Glomerular visceral epithelial cell (primary cell): ENCODE data around the gene TM7SF2.
A peak's percentile ranks its signal among the peaks of the same experiment; 100 is the strongest.
"Not testable (repeated sequence)": the region's sequence is repeated elsewhere in the genome, so short reads cannot be mapped to it uniquely, and the experiment has no call there.

Experiments
- DNase-seq: peaks from one replicate; pipeline ENCODE4 v3.0.0-alpha.2; 2016; ENCODE audit errors: extremely low spot score

TM7SF2 gene

GRCh38 chr11:65129649-65130441, 18.2 kb downstream of the TM7SF2 start:
- no peak for DNase-seq

GRCh38 chr11:65130631-65131416, 19.2 kb downstream of the TM7SF2 start:
- DNase-seq: no peak

- no peak for DNase-seq
These were observed 19.7 kb downstream of the TM7SF2 start for GRCh38 chr11:65131417-65131776.

DNA sequence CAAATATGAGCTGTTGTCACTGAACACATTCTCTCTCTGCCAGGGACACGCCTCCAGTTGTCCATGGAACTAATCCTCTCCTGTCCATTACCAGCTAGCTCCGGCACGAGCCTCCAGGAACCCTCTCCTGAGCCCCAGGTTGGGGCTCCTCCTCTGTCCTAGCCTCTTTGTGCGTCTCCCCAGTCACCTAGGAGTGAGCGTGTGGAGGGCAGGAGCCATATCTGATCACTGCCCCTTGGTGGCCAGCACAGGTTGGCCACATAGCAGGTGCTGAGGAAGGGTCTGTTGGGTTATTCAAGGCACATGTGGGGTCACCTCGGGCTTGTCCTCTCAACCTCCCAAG, 20.2 kb downstream of the TM7SF2 start:
- no peak for DNase-seq

DNA sequence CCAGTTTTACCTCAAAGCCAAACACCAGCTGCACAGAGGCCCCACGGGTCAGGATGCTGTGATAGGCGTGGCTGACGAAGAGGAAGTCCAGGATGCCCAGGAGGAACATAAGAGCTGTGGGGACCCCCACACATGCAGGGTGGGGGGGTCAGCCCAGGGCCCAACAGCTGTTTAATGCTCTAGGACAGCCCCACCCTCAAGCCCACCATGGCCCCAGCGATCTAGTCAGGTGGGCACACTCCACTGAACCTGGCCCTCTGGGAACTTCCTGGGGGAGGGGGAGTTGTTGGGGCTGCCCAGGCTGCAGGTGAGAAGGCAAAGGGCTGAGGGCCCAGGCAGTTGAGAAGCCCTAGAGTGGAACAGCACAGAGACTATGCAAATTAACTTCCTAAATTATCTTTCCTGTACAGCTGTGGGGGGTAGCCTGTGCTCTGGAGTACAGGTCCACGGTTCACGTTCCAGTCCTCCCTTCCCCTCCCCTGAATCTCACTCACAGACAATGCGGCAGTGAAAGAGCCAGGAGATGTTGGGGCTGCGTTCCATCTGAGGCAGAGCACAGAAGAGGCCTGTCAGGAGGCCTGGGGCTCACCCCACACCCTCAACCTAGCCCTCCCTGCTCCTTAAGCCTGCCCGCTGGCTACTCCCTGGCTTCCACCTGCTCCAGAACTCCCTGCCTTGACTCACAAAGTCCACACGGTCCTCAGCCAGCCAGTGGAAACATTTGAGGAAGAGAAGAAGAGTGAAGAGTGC, 20.7 kb downstream of the TM7SF2 start:
- DNase-seq: no peak

- peak; percentile 48 for DNase-seq
These were observed 21.5 kb downstream of the TM7SF2 start for GRCh38 chr11:65132988-65133700.

GRCh38 chr11:65133724-65134123, 22.1 kb downstream of the TM7SF2 start:
- DNase-seq: no peak

DNA sequence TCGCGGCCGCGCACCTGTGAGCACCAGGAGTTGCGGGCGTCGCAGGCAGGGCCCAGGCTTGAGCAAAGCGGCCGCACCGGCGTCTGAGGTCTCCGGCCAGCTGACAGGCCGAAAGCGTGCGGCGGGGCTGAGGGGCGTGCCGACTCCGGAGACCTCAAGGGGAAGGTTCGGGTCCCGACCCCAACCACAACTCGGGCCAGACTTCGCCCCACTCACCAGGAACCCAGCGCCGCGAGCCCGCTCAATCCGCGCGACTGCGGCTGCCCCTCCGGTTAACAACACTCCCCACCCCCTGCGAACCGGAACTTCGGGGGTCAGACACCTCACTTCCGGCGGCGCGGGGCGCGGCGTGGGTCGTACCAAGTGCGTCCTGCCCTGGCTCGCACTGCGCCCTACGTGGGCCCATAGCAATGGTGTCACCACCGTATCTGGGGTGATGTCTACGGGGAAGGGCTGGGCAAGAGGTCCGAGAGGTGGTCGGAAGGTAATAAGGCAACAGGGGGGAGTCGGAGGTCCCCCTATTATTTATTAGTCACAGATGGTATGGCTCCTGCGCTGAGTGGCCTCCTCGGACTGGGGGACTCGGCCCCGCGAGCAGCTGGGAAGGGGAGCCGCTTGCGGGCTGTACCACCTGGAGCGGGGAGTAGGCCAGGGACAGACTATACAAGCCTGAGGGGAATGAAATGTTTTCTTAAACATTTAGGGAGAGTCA, 22.7 kb downstream of the TM7SF2 start, which contains the start of gene SYVN1:
TSS of gene SYVN1 (minus strand) at position 280 of the 712 bp plus-strand sequence. CDS start 918 bp downstream, outside the sequence.
- peak; percentile 80 for DNase-seq

DNA sequence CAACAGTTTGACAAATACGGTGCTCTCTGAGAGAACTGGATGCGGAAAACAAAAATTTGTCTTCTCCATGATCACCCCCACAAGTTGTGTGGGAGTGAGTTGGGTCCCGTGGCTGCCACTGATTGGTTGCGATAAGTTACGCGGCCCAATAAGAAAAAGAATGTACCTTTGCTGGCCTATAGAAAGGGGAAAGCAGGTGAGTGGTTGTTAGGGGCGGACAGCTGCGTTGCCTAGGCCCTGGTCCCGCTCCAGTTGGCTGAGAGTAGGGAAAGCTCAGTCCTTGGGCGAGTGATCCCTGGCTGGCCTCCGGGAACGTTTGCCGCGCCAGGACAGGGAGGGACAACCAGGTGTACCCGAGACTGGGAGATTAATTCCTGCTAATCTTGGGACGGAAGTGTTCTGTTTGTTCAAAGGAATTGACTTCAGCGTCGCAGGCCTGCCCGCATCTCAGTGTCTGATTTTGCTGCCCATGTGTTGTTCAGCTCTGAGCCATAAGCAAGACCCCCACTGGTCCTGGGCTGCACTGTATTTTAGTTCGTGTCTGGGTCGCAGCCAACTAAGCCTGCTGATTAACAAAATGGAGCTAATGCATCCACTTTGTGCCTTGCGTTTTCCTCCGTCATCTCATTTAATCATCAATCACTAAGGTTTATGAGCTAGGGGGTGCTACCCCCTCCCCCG, 23.4 kb downstream of the TM7SF2 start:
- peak; percentile 95 for DNase-seq

- no peak for DNase-seq
These were observed 24.0 kb downstream of the TM7SF2 start for GRCh38 chr11:65135633-65136145.

DNA sequence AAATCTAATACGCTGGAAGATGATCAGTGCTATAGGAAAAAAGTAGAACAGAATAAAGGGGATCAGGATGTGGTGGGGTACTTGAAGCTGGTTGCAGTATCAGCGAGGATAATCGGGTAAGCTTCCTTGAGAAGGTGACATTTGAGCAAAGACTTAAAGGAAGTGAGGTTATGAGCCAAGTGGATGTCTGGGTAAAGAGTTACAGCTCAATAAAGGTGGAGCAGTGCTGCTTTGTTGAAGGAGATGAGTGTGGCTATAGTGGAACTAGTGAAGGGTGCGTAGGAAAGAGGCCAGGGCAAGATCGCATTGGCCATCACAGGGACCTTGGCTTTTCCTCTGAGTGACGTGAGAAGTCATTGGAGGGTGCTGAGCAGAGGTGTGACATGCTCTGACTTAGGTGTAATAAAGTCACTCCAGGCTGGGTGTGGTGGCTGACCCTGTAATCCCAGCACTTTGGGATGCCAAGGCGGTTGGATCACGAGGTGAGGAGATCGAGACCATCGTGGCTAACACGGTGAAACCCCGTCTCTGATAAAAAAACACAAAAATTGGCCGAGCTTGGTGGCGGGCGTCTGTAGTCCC, 24.9 kb downstream of the TM7SF2 start:
- no peak for DNase-seq

GRCh38 chr11:65141896-65142494, 30.3 kb downstream of the TM7SF2 start:
- no peak for DNase-seq

GRCh38 chr11:65147352-65148075, 35.8 kb downstream of the TM7SF2 start:
- no peak for DNase-seq

DNA sequence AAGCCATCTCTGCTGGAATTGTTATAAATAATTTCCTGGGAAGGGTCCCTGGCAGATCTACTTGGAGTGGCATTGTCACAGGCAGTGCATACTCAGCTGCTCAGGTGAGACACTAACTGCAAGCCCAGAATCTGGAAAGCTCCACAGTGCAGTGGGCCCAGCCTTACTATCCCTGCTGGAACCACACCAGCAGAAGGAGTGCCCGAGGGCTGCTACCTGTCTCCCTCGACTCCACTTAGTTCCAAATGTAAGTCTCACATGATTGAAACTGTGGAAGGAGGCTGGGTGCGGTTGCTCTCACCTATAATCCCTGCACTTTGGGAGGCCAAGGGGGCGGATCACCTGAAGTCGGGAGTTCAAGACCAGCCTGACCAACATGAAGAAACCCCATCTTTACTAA, 37.0 kb downstream of the TM7SF2 start:
- no peak for DNase-seq

DNA sequence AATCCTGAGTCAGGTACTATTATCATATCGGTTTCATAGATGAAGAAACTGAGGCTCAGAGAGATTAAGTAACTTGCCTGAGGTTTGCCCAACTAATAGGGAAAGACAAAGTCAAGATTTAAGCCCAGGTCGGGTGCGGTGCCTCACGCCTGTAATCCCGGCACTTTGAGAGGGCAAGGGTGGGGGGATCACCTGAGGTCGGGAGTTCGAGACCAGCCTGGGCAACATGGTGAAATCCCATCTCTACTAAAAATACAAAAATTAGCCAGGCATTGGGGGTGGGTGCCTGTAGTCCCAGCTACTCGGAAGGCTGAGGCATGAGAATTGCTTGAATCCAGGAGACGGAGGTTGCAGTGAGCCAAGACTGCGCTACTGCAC, 38.4 kb downstream of the TM7SF2 start:
- DNase-seq: not testable (repeated sequence)

DNA sequence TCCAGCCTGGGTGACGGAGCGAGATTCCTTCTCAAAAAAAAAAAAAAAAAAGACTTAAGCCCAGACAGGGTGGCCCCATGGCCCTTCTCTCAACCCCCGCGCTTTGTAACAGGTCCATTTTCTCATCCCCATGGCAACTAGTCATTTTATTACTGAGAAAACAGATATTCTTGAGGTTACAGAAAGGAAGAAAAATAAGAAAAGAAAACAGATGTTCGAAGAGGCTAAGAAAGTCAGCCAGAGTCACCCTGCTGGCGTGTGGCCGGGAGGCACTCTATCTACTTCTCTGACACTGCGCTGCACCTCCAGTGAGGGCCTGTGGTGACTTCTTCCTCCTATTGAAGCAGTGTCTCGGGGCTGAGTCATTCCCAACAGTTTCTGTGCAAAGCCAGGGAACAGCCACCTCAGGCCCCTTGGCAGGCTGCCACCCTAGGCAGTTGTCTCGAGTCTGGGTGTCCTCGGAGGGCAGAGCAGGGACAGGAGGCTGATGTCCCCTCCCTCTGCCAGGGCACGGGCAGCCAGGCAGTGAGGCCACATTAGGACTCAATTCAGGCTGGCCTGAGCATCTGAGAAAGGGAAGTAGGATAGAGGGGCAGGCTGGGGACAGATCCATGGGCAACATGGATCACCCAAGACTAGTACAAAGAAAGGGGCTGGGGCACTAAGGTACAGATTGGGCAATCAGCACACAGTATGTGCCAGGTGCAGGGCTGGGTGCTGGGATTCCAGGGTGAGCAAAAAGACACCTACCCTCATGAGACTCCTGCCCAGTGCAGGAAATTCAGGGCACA, 39.0 kb downstream of the TM7SF2 start:
- DNase-seq: peak; percentile 89

- no peak for DNase-seq
These were observed 39.7 kb downstream of the TM7SF2 start for GRCh38 chr11:65151331-65151899.

- no peak for DNase-seq
These were observed 40.5 kb downstream of the TM7SF2 start for GRCh38 chr11:65152122-65152521.
